Stimulated activated CD4-positive, alpha-beta T cell treated with anti-CD3 and anti-CD28 coated beads, Interleukin-1b, Interleukin-23, amount 100 ng/mL, for 48 hours (primary cell): ENCODE measurements around the gene LPAR1.

Experiments
- DNase-seq: peaks from one replicate; pipeline ENCODE4 v3.0.0-alpha.2; 2020

LPAR1 gene

DNA sequence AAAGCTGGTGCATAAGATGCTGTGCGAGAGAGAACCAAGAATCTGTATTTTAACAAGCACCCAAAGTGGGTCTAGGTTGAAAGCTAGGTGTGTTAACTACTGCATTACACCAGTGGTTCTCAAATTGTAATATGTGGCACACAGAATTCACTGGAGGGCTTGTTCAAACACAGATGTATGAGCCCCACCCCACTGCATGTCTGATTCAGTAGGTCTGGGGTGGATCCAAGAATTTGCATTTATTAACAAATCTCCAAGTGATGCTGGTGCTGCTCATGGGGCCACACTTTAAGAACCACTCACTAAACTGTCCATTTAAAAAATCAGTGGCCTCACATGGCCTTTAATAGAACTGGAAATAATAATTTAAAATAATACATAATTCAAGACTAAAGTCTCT is 40.4 kb downstream of the LPAR1 start:
- no peak for DNase-seq

DNA sequence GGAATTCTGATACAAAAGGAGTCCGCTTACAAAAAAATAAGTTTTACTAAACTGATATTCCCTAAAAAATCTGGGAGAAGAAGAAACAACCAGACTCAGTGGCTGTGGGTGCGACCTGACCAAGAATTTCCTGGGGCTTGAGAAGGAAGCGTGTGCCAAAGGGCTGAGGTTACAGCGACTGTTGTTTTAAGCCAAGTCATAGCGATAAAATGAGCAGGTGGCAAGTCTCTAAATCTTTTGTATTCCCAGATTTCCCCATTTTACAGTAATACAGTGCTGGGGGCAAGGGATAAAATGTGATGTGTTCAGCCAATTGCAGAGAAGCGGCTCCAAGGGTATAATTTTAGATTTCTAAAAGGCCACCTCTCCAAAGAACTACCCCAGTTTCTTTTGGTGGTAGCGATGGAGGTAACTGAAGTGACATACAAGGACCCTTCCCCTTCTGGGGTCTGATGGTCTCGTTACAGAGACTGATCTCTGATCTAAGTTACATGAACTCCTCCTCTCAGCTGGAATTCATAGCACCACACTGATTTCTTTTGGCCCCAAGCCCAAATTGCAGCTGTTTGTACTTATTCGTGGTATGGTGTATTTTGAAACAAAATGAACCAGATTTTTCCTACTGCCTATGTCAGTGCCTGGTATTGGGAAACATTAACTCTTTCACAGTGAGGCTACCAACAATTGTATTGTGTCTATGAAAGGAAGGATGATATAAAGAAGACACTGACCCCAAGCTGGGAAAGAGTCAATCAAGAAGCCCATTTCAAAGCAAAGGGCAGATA is 41.6 kb downstream of the LPAR1 start:
- DNase-seq = no peak

DNA sequence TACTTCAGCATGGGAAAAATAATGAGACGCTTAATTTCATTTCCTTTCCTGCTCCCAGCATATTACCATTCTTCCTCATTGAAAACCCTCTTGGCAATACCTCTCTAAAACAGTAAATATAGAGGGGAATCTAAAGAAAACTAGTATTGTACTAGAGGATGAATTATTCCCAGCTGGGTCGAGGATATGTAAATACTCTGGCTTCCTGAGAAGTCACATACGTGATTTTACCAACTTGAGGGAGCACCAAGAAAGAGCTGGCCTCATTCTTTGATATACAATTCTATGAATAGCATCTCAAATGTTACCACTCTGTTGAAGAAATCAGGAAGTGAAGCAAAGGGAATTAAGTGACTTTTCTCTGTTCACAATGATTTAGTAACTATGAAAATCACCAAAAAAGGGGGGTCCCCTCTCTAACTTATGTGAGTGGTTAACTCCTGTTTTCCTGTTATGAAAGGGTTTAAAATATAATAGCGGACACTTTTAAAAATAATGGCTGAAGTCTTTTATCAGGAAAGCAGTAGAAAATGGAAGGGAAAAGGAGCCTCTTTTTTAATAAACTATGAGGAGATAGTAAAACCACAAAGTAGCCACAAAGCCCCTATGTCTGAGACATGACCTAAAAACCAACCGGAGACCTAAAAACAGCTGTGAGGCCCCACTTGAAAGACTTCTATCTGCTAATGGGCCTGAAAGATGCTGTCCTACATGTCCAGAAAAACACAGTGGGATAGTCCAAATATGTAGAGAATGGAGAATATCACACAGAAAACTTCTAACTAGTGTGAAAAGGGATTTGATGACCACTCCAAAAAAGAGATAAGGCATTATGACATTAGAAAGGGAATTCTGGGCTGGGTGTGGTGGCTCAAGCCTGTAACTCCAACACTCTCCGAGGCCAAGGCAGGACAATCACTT is 42.6 kb downstream of the LPAR1 start:
- no peak for DNase-seq

DNA sequence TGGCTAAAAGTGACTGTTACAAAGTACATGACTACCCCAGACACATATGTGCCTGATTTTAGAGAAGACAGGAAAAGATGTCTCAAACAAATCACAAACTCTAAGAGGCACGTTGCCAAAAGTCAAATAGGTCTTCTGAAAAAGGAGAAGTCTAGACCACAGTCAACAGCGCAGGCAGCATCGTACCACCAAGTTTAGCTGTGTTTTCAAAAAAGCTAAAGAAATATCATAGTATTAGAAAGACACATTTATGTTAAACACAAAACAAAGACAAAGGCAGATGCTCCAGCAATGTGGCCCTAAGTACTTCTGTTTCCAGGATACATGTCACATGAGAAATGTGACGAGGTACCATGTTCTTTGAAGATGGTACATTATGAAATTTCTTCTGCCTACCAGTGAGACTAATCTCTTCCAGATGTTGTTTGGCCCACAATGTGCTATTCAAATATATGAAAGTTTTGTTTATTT is 43.5 kb downstream of the LPAR1 start:
- DNase-seq = no peak

DNA sequence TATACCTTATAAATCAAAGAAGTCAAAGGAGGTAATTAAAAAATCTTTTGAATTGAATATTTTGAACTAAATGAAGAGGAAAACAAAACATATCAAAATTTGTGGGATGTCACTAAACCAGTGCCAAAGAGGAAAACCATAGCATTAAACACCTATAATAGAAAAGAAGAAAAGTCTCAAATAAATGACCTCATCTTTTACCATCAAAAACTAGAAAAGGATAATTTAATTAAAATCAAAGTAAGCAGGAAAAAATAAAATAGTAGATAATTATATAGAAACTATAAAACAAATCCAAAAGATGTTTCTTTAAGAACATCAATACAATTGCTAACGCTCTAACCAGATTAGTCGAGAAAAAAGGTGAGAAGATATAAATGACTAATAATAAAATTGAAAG is 47.8 kb downstream of the LPAR1 start:
- DNase-seq = no peak

DNA sequence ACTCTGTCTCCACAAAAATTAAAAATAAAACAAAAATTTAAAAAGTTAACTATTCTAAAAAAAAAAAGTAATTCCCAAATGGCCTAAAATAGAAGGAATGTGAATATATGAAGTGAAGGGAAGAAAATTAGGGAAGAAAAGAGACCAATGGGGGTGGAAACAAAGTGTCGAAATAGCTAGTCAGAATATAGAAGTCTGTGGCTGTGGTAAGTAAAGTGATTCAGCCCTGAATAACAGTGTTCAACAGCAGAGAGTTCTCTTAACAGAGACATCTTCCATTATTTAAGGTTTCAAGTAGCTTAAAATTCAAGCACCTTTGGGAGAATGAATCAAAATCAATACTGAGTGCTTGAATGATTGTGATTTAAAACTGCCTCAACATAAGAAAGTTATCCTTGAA is 51.7 kb downstream of the LPAR1 start:
- DNase-seq = no peak

DNA sequence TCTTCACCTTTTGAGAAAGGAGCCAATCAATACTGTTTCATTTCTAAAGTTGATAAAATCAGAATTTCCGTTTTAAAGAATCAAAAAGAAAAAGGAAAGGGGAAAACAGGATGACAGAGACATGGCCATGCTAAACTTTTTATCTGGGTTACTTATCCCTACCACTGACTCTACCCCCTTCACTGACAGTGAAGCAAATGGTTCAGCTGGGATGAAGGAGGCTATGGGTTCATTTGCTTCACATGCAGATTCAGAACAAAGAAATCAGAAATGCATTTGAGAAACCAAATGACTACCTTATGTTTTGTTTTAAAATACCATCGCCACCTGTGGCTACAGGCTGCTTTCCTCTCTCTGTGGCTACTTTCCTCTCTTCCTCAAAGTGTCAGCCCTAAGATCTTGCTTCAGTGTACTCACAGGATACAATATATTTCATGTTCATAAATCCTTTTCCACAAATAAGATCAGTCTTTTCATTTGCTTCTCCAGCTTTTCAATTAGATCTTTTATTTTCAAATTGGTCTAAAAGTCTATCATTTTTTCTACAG is 53.3 kb downstream of the LPAR1 start:
- no peak for DNase-seq

DNA sequence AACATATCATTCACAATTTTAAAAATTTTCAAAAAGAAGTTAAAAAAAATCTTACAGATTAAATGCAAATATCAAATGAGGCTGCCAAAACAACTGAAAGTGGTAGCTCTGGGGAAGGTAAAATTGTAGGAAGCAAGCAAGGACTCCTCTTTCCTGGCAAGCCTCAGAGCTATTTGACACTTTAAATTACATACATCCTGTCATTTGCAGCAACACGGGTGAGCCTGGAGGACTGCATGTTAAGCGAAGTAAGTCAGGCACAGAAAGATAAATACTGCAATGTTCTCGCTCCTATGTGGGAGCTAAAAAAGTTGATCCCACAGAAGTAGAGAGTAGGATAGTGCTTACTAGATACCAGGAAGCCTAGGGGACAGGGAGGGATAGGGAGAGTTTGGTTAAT is 58.0 kb downstream of the LPAR1 start:
- DNase-seq = no peak

DNA sequence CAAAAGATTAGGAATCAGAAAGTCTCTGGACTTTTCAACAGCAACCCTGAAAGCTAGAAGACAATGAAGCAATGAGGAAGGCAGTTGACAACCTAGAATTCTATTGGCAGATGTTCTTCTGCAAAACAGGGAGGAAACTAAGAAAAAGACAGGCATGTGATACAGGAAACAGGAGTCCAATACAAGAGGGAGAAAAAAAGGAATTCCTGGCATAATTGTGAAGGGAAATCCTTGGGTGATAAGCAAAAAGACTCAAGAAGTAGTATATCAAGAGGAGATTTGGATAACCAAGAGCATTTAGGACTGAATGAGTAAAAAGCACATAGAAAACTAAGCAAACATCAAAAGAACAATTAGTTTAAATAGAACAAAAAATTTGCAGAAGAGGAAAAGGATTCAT is 58.6 kb downstream of the LPAR1 start:
- no peak for DNase-seq

DNA sequence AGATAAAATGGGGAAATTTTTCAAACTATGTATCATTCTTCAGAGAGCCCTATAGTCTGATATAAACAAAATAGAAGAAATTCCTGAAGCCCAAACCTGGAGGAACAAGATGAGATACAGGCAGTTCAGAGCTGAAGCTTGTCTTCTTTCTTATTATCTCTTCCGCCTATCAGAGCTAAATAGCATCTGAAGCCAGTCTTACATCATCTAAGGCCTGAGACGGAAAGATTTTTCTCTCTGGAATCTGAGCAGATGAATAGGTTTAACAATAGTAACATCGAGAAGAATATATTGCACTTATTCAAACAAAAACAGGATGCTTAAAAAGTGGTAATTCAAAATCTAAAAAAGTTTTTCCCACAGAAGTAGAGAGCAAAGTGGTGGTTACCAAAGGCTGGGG is 59.8 kb downstream of the LPAR1 start:
- DNase-seq = no peak

DNA sequence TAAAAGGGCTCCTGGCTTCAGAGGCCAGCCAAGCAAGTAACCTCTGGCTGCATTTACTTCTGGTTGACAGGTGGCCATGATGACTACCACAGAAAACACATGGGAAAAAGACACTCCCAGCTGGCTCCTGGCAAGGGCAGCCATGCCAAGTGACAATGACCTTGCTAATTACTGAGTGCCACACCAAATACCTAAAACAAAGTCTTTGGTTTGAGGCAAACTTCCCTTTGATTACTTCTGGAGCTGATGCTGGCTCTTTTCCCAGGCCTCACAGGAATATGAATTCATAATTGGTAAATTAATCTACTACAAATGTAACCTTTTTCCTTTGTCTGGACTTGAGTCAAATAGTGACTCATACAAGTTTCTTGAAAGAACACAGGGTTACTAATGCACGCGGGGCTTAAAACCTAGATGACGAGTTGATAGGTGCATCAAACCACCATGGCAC is 61.0 kb downstream of the LPAR1 start:
- no peak for DNase-seq

DNA sequence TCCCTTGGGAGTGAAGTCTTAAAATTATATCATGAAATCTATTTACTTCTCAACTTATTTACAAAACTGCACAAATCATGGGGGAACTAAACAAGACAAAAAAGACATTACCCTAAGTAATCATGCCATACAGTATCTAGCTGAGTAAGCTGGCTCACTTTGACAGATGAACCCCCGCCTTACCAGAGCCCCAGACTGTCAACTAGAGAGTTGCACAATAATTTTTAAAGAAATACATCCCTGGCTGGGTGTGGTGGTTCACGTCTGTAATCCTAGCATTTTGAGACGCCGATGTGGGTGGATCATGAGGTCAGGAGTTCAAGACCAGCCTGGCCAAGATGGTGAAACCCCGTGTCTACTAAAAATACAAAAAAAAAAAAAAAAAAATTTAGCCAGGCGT is 62.3 kb downstream of the LPAR1 start:
- no peak for DNase-seq

DNA sequence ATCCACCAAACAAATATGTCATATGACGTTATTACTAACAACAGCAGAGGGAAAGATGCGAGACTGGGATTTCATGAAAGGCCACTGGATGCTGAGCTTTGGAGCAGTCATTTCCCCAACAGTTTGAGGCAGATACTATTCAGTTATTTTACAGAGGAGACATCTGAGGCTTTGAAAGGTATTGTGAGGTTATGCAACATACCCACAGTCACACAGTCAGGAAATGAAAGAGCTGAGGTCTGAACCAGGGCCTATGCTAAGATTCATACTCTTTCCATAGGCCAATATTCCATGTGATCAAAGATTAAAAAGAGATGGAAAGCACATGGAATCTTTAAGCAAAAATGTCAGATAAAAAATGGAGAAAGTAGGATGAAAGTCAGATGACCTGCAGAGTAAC is 63.0 kb downstream of the LPAR1 start:
- no peak for DNase-seq

DNA sequence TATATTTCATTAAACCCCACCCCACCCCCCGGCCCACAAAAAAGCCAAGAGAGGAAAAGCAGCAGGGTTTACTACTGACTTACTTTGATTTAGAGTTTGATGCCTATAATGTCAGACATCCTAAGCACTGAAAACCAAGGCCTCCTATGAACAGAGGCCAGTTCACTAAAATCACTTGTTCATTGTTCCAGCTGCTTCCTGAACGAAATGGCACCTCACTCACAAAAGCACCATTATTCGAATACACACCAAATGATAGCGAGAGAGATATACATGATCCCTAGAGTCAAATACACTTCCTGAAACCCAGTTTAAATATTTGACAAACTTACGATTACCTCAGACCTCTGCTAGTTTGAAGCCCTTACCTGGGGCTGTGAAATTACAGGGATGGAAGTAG is 66.6 kb downstream of the LPAR1 start:
- DNase-seq = no peak

DNA sequence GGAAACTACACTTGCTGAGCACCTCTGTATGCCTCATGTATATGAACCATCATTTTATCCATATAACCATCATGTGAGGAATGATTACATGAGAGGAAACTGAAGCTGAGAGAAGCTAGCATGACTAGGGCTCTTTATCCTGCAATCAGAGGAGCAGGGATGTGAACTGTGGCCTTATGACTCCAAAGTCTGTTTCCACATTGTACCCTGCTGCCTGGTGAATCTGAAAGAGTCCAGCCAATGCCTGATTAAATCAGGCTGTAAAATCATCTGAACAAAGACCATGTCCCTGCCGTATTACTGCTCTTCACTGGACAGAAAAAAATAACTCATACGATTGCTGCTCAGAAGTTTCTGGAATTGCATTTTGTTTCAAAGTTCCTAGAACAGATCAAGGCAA is 67.0 kb downstream of the LPAR1 start:
- no peak for DNase-seq

DNA sequence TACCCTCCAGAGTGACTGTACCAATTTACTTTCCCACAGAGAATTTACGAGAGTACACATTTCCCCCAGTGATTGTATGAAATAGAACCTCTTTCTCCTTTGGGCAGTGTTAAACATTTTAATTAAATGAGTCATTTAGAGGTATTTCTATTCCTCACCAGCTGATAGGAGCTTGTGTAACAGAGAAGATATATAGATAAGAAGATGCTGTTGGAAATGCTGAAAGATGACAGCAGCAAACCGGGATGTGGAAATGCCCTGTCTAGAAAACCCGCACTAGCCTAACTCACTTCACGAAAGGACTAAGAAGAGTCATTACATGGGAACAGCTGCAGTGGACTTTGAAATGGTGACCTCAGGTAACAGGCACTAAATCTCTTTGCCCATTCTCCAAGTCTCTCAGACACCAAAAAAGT is 68.3 kb downstream of the LPAR1 start:
- no peak for DNase-seq

DNA sequence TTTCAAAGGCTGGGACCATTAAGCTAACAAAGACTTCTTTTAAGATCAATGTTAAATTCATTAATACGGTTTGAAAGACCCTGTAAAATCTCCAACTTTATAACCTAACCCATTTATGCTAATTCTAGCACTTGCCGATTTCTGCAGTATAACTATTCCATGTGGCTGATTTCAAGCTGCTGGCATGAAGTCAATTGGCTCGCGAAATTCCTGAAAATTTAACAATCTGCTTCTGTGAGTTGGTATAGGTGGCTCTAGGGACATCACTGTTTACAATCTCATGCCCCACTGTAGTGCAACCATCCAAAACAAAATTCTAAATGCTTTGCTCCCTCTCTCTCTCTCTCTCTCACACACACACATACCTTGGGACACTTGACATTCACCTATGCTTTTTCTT is 70.2 kb downstream of the LPAR1 start:
- DNase-seq = no peak

DNA sequence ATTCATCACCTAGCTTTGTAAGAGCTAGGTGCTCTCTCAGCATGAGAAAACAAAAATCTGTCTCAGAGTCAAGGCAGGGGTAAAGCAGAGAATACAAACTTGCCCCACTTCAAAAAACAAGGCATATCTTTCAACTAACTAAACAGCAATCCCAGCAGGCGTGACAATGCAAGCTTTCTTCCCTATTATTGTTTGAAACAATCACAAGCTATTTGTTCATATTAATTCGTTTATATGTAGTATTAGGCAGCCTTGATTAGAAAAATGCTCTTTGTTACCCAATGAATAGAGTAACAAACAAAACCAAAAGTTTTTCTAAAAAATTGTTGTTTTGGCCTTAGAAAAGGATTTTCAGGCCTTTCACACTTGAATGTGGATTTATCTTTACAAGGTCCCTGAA is 71.1 kb downstream of the LPAR1 start:
- no peak for DNase-seq

DNA sequence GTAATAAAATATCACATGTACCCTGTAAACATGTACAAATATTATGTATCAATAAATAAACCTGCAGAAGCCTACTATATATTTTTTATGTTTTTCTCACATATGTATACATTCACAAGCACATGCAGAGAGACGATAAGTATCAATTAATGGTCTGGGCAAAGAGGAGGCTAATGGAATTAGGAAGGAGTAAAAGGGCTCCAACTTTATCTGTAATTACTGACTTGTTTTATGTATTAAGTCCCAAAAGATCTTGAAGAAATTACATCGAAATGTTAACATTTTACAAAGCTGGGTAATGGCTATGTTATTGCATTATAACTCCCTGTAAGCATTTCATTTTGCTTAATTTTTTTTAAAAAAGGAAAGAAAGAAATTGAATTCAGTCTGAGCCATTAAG is 78.0 kb downstream of the LPAR1 start:
- DNase-seq = no peak

DNA sequence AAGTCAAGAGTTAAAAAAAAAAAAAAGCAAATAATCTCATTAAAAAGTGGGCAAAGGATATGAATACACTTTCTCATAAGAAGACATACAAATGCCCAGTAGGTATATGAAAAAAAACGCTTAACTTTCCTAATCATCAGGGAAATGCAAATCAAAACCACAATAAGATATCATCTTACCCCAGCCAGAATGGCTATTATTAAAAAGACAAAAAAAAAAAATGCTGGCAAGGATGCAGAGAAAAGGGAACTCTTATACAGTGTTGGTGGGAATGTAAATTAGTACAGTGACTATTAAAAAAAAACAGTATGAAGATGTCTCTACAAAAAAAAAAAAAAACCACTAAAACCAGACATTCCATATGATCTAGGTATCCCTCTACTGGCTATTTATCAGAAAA is 79.4 kb downstream of the LPAR1 start:
- no peak for DNase-seq

DNA sequence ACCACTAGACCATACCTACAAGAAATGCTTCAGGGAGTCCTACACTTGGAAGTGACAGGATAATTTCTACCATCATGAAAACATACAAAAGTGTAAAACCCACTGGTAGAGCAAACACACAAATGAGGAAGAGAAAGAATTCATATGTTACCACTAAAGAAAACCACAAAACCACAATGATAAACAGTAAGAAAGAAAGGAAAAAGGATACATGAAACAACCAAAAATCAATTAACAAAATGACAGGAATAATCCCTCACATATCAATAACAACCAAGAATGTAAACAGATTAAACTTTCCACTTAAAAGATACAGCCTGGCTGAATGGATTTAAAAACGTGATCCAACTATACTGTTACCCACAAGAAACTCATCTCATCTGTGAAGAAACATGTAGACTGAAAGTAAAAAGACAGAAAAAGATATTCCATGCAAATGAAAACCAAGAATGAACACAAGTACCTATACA is 83.4 kb downstream of the LPAR1 start:
- no peak for DNase-seq

DNA sequence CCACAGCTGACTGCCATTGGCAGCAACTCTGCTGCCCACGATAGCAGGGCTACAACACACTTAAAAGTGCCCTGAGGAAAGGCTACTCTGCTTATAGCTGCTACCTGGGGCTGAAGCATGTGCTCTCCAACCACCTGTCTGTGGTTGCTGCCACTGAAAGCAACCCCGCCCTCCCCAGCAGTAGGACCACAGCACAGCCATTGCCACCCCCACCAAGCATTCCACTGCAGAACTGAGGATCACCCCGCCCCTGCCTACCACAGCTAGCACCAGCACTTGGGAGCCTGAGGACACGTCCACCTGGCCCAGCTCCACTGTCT is 85.8 kb downstream of the LPAR1 start:
- no peak for DNase-seq

DNA sequence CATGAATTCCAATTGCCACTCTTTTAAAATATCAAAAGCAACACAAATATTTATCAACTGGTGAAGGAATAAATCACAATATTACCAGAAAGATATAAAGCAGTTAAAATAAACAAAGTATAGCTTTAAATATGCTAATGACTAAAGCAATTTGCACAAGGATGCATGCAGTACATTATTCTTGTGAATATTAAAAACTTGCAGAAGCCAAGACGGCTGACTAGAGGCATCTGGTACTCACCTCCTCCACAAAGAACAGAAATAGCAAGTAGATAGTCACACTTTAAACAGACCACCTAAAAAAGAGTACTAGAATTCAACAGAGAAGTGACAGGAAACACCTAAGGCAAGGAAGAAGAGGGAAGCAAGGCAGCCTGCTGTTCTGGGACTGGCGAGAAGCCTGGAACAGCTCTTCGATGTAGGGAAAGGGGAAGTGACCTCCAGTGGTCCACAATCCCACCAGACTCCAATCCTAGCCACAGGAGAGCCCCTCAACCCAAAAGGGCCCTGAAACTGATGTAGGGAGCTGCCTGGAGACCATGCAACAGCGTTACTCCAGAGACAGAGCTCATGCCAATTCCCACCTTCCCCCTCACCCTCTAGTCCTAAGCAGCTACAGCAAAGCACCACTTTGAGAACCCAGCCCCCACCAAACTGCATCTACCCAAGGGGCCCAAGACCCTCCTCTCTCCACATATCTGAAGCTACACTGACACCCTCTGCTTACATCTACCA is 86.3 kb downstream of the LPAR1 start:
- DNase-seq = no peak
